Mesendoderm (in vitro differentiated cells): ENCODE results near the gene KBTBD13.

Source experiments
- DNase-seq: peaks from one replicate; pipeline ENCODE4 v3.0.0; 2013
- H2AK5ac ChIP-seq: 2 replicates; pipeline ENCODE4 v1.6.1; 2013; ENCODE audit warnings: low read length, inconsistent platforms
- H2BK120ac ChIP-seq: 2 replicates; pipeline ENCODE4 v1.6.1; 2013; ENCODE audit warnings: low read depth, mild to moderate bottlenecking, low read length, moderate library complexity, mixed read lengths
- H2BK15ac ChIP-seq: replicated peaks from 2 replicates; pipeline ENCODE4 v1.6.1; 2013; ENCODE audit warnings: low read depth, mild to moderate bottlenecking, moderate library complexity
- H2BK5ac ChIP-seq: 2 replicates; pipeline ENCODE4 v1.6.1; 2013; ENCODE audit warnings: low read length, inconsistent platforms
- H3K18ac ChIP-seq: 2 replicates; pipeline ENCODE4 v1.6.1; 2013; ENCODE audit warnings: mild to moderate bottlenecking, low read length, mixed read lengths
- H3K23ac ChIP-seq: one replicate; pipeline ENCODE4 v1.6.1; 2013; ENCODE audit warnings: low read length
- H3K27ac ChIP-seq: 2 replicates; pipeline ENCODE4 v1.5.1; 2013; ENCODE audit warnings: low read depth, mild to moderate bottlenecking, inconsistent platforms, low read length, moderate library complexity
- H3K27me3 ChIP-seq: 2 replicates; pipeline ENCODE4 v1.6.1; 2013; ENCODE audit warnings: low read length, control low read depth, mild to moderate bottlenecking, inconsistent platforms; ENCODE audit not compliant: insufficient read depth, poor library complexity
- H3K36me3 ChIP-seq: 2 replicates; pipeline ENCODE4 v1.6.1; 2013; ENCODE audit warnings: low read length, inconsistent platforms; ENCODE audit not compliant: control insufficient read depth, insufficient read depth
- H3K4ac ChIP-seq: one replicate; pipeline ENCODE4 v1.6.1; 2013; ENCODE audit warnings: low read depth, mild to moderate bottlenecking, low read length, moderate library complexity
- H3K4me1 ChIP-seq: 2 replicates; pipeline ENCODE4 v1.6.1; 2013; ENCODE audit warnings: low read depth, low read length, inconsistent platforms; ENCODE audit not compliant: control insufficient read depth
- H3K4me2 ChIP-seq: 2 replicates; pipeline ENCODE4 v1.6.1; 2013; ENCODE audit warnings: low read length
- H3K4me3 ChIP-seq: 2 replicates; pipeline ENCODE4 v1.5.1; 2013; ENCODE audit warnings: mild to moderate bottlenecking, low read length
- H3K56ac ChIP-seq: one replicate; pipeline ENCODE4 v1.6.1; 2013; ENCODE audit warnings: low read length
- H3K79me1 ChIP-seq: 2 replicates; pipeline ENCODE4 v1.6.1; 2013; ENCODE audit warnings: low read length, inconsistent platforms
- H3K79me2 ChIP-seq: 2 replicates; pipeline ENCODE4 v1.6.1; 2013; ENCODE audit warnings: mild to moderate bottlenecking, low read length; ENCODE audit not compliant: control insufficient read depth, insufficient read depth
- H3K9ac ChIP-seq: 2 replicates; pipeline ENCODE4 v1.6.1; 2013; ENCODE audit warnings: low read length, inconsistent platforms
- H4K5ac ChIP-seq: one replicate; pipeline ENCODE4 v1.6.1; 2013; ENCODE audit warnings: low read length
- H4K8ac ChIP-seq: one replicate; pipeline ENCODE4 v1.6.1; 2013; ENCODE audit warnings: low read depth, mild to moderate bottlenecking, control low read depth, low read length, moderate library complexity
- WGBS: extraction: QIAGEN DNeasy Blood & Tissue Kit; methylation state at CpG from one replicate; pipeline ENCODE4 v1.1.7; 2013; ENCODE audit warnings: low lambda C conversion rate, missing lambda C conversion rate; ENCODE audit not compliant: insufficient coverage; ENCODE audit errors: extremely low coverage; 5-methylcytosine and 5-hydroxymethylcytosine counted together

The KBTBD13 gene

GRCh38 chr15:65058394-65059368 is 17.9 kb upstream of the KBTBD13 start:
- H3K4ac ChIP-seq, result no peak overlapping the region
- DNase-seq, result no peak
- no peak overlapping the region for H4K8ac ChIP-seq
- H2BK5ac ChIP-seq, result no peak overlapping the region
- H3K56ac ChIP-seq, result no peak overlapping the region
- no peak overlapping the region for H3K4me3 ChIP-seq
- WGBS, result no CpG with 5 or more reads among the region's 16 CpGs
- H3K23ac ChIP-seq, result no peak overlapping the region
- no peak overlapping the region for H3K18ac ChIP-seq
- peaks cover 8% of the 10 kb centered on the region for H3K36me3 ChIP-seq
- H3K27me3 ChIP-seq, result no peaks in the 10 kb centered on the region
- no peak overlapping the region for H3K4me2 ChIP-seq
- H3K4me1 ChIP-seq, result no peaks in the 10 kb centered on the region
- H2AK5ac ChIP-seq, result no peak overlapping the region
- no peak overlapping the region for H3K9ac ChIP-seq
- H4K5ac ChIP-seq, result no peak overlapping the region
- no peak overlapping the region for H2BK120ac ChIP-seq
- H3K79me1 ChIP-seq, result no peaks in the 10 kb centered on the region
- H3K79me2 ChIP-seq, result no peaks in the 10 kb centered on the region
- no peak overlapping the region for H3K27ac ChIP-seq
- no peak overlapping the region for H2BK15ac ChIP-seq

GRCh38 chr15:65059369-65059750 is 17.2 kb upstream of the KBTBD13 start:
- no peak for DNase-seq
- H3K36me3 ChIP-seq, result peaks cover 8% of the 10 kb centered on the region
- H2BK5ac ChIP-seq, result no peak overlapping the region
- H2BK15ac ChIP-seq, result no peak overlapping the region
- no peak overlapping the region for H3K18ac ChIP-seq
- H3K4ac ChIP-seq, result no peak overlapping the region
- H3K79me1 ChIP-seq, result no peaks in the 10 kb centered on the region
- H3K27ac ChIP-seq, result no peak overlapping the region
- H3K4me1 ChIP-seq, result no peaks in the 10 kb centered on the region
- H3K56ac ChIP-seq, result no peak overlapping the region
- H2AK5ac ChIP-seq, result no peak overlapping the region
- no CpG with 5 or more reads among the region's 3 CpGs for WGBS
- H4K5ac ChIP-seq, result no peak overlapping the region
- H3K23ac ChIP-seq, result no peak overlapping the region
- no peak overlapping the region for H3K4me2 ChIP-seq
- H3K4me3 ChIP-seq, result no peak overlapping the region
- no peaks in the 10 kb centered on the region for H3K27me3 ChIP-seq
- H3K79me2 ChIP-seq, result no peaks in the 10 kb centered on the region
- H2BK120ac ChIP-seq, result no peak overlapping the region
- no peak overlapping the region for H4K8ac ChIP-seq
- H3K9ac ChIP-seq, result no peak overlapping the region

DNA sequence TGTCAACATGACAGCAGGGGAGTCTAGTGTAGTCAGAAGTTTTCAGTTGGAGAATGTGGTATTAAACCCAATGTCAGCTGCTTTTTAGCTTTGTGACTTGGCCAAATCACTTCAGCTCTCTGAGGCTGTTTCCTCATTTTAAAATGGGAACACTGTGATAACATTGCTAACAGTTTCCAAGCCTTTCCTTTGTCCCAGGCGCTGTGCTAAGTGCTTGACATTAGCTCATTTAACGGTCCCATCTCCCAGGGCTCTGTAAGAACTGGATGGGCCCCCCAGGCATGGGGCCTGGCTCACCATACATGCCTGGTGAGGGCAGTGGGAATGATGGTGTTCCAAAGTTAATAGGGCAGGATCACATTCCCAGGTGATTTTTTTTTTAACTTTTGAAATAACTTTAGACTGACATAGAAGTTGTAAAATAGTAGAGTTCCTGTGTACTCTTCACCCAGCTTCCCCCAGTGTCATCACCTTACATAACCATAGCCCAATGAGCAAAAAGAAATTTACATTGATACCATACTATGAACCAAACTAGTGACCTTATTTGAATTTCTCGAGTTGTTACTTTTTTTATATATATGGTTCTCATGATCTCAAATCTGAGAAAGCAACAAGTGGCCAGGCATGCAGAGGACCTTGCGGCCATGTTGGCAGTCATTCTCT is 16.5 kb upstream of the KBTBD13 start:
- Histone ChIP-seq H2BK120ac (no peak overlapping the region), H3K4me1 (no peaks in the 10 kb centered on the region), H3K18ac (no peak overlapping the region), H4K5ac (no peak overlapping the region), H2BK15ac (no peak overlapping the region), H3K4me3 (no peak overlapping the region), H4K8ac (no peak overlapping the region), H3K36me3 (peaks cover 8% of the 10 kb centered on the region), H3K27me3 (no peaks in the 10 kb centered on the region), H3K79me1 (no peaks in the 10 kb centered on the region), H3K56ac (no peak overlapping the region), H2AK5ac (no peak overlapping the region), H3K23ac (no peak overlapping the region), H3K9ac (no peak overlapping the region), H3K79me2 (no peaks in the 10 kb centered on the region), H2BK5ac (no peak overlapping the region), H3K4ac (no peak overlapping the region), H3K27ac (no peak overlapping the region), H3K4me2 (no peak overlapping the region)
- no peak for DNase-seq
- WGBS, result no CpG with 5 or more reads among the region's 4 CpGs

DNA sequence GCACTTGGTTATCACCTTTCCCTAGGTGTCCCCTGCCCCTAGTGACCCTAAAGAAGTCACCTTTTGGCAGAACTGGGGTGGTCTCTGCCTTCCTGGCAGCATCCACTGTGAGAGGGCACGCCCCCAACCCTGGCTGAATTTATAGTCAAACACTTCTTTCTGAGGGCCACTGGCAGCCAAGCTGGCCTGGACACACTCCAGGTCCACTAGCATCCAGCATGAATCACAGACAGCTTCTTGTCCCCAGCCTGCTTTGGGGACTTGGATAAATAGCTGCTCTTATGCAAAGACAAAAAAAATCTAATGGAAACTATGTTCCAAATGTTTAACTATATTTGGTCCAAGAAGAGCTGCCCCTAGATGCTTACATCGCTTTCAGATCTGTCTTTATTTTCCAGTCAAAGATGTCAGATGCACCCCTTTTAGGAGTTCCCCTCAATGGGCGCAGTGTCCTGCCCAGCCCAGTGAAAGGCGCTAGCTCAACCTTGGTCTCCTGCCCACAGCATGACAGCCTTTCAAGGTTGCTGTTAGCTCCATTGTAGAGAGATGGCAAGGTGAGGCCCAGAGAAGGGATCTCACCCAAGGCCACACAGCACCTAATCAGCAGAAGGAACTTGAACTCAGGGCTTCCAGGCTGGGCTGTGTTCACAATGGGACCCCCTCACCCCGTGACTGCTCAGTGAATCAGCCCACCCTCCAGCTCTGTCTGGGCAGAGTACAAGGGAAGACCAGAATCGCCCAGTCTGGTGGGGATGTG is 15.7 kb upstream of the KBTBD13 start:
- H3K23ac ChIP-seq, result no peak overlapping the region
- H3K4ac ChIP-seq, result no peak overlapping the region
- H4K8ac ChIP-seq, result no peak overlapping the region
- peaks cover 3% of the 10 kb centered on the region for H3K79me1 ChIP-seq
- peaks cover 4% of the 10 kb centered on the region for H3K36me3 ChIP-seq
- no peak overlapping the region for H3K4me3 ChIP-seq
- H2AK5ac ChIP-seq, result no peak overlapping the region
- H3K4me1 ChIP-seq, result peaks cover 5% of the 10 kb centered on the region
- no peak overlapping the region for H2BK15ac ChIP-seq
- H3K18ac ChIP-seq, result no peak overlapping the region
- no peak overlapping the region for H3K9ac ChIP-seq
- no peak overlapping the region for H3K56ac ChIP-seq
- DNase-seq, result no peak
- H2BK5ac ChIP-seq, result no peak overlapping the region
- H3K27me3 ChIP-seq, result no peaks in the 10 kb centered on the region
- no peak overlapping the region for H4K5ac ChIP-seq
- H3K4me2 ChIP-seq, result no peak overlapping the region
- H3K79me2 ChIP-seq, result no peaks in the 10 kb centered on the region
- no peak overlapping the region for H3K27ac ChIP-seq
- no peak overlapping the region for H2BK120ac ChIP-seq
- no CpG with 5 or more reads among the region's 6 CpGs for WGBS

GRCh38 chr15:65062061-65062460 is 14.5 kb upstream of the KBTBD13 start:
- Histone ChIP-seq H3K4me3 (no peak overlapping the region), H2BK15ac (no peak overlapping the region), H3K9ac (no peak overlapping the region), H3K56ac (no peak overlapping the region), H3K27me3 (no peaks in the 10 kb centered on the region), H3K18ac (no peak overlapping the region), H3K79me1 (peaks cover 3% of the 10 kb centered on the region), H3K4me2 (no peak overlapping the region), H3K4ac (no peak overlapping the region), H2BK120ac (no peak overlapping the region), H3K23ac (no peak overlapping the region), H2BK5ac (no peak overlapping the region), H3K36me3 (peaks cover 2% of the 10 kb centered on the region), H4K8ac (no peak overlapping the region), H4K5ac (no peak overlapping the region), H2AK5ac (no peak overlapping the region), H3K4me1 (peaks cover 9% of the 10 kb centered on the region), H3K27ac (no peak overlapping the region), H3K79me2 (no peaks in the 10 kb centered on the region)
- WGBS, result no CpG with 5 or more reads among the region's 5 CpGs
- no peak for DNase-seq
